ENCODE measurements around the gene ANGPTL2.

ANGPTL2 gene

GRCh38 chr9:127116957-127117356 lies 5.5 kb downstream of the ANGPTL2 start:
- no peaks in the 10 kb centered on the region for H3K36me3 ChIP-seq (ENCODE audit: control insufficient read depth, insufficient read depth, low read length)
- no peak overlapping the region for H3K4me3 ChIP-seq (replicated peaks; ENCODE audit: low read depth, low read length)
- no peak for DNase-seq (ENCODE audit: extremely low read depth, insufficient read length)
- H3K27me3 ChIP-seq (replicated peaks; ENCODE audit: control insufficient read depth, insufficient read depth, low read length) = no peaks in the 10 kb centered on the region
- no peak for TF ChIP-seq CTCF (IDR thresholded peaks at IDR 0.05; ENCODE audit: insufficient read depth, low read length, poor library complexity, severe bottlenecking)

GRCh38 chr9:127116088-127116726 lies 6.2 kb downstream of the ANGPTL2 start:
- H3K36me3 ChIP-seq (ENCODE audit: control insufficient read depth, insufficient read depth, low read length) = no peaks in the 10 kb centered on the region
- no peak overlapping the region for H3K4me3 ChIP-seq (replicated peaks; ENCODE audit: low read depth, low read length)
- TF ChIP-seq CTCF (IDR thresholded peaks at IDR 0.05; ENCODE audit: insufficient read depth, low read length, poor library complexity, severe bottlenecking) = no peak
- no peak for DNase-seq (ENCODE audit: extremely low read depth, insufficient read length)
- H3K27me3 ChIP-seq (replicated peaks; ENCODE audit: control insufficient read depth, insufficient read depth, low read length) = no peaks in the 10 kb centered on the region

GRCh38 chr9:127114606-127115005 lies 7.8 kb downstream of the ANGPTL2 start:
- DNase-seq (ENCODE audit: extremely low read depth, insufficient read length) = no peak
- H3K4me3 ChIP-seq (replicated peaks; ENCODE audit: low read depth, low read length) = no peak overlapping the region
- no peaks in the 10 kb centered on the region for H3K36me3 ChIP-seq (ENCODE audit: control insufficient read depth, insufficient read depth, low read length)
- no peaks in the 10 kb centered on the region for H3K27me3 ChIP-seq (replicated peaks; ENCODE audit: control insufficient read depth, insufficient read depth, low read length)
- TF ChIP-seq CTCF (IDR thresholded peaks at IDR 0.05; ENCODE audit: insufficient read depth, low read length, poor library complexity, severe bottlenecking) = no peak

GRCh38 chr9:127113191-127113972 lies 9.1 kb downstream of the ANGPTL2 start:
- no peak for DNase-seq (ENCODE audit: extremely low read depth, insufficient read length)
- no peak for TF ChIP-seq CTCF (IDR thresholded peaks at IDR 0.05; ENCODE audit: insufficient read depth, low read length, poor library complexity, severe bottlenecking)
- no peak overlapping the region for H3K4me3 ChIP-seq (replicated peaks; ENCODE audit: low read depth, low read length)
- H3K27me3 ChIP-seq (replicated peaks; ENCODE audit: control insufficient read depth, insufficient read depth, low read length) = no peaks in the 10 kb centered on the region
- no peaks in the 10 kb centered on the region for H3K36me3 ChIP-seq (ENCODE audit: control insufficient read depth, insufficient read depth, low read length)

- no peak for DNase-seq (ENCODE audit: extremely low read depth, insufficient read length)
- H3K36me3 ChIP-seq (ENCODE audit: control insufficient read depth, insufficient read depth, low read length) = no peaks in the 10 kb centered on the region
- no peaks in the 10 kb centered on the region for H3K27me3 ChIP-seq (replicated peaks; ENCODE audit: control insufficient read depth, insufficient read depth, low read length)
- no peak overlapping the region for H3K4me3 ChIP-seq (replicated peaks; ENCODE audit: low read depth, low read length)
- no peak for TF ChIP-seq CTCF (IDR thresholded peaks at IDR 0.05; ENCODE audit: insufficient read depth, low read length, poor library complexity, severe bottlenecking)
Measured at GRCh38 chr9:127112735-127113161, 9.7 kb downstream of the ANGPTL2 start.

Data from GM06990 (cell line).